Osteoblast (primary cell): ENCODE data around the gene USP34. TPM values are rescaled to one million over a fixed set of nuclear protein-coding genes. Genes with fewer than 3 reads are reported as not detected.

Source experiments
- DNase-seq: peaks from one replicate; pipeline ENCODE4 v3.0.0; 2011; ENCODE audit warnings: low spot score, mixed read lengths; ENCODE audit not compliant: insufficient read length; ENCODE audit errors: missing footprints
- H2AFZ ChIP-seq: 2 replicates; pipeline ENCODE4 v1.6.0; 2011; ENCODE audit warnings: mild to moderate bottlenecking, low read length
- H3K27ac ChIP-seq: 2 replicates; pipeline ENCODE4 v1.5.1; 2011; ENCODE audit warnings: mild to moderate bottlenecking, low read depth, low read length, moderate library complexity
- H3K27me3 ChIP-seq: 2 replicates; pipeline ENCODE4 v1.6.0; 2012; ENCODE audit warnings: mild to moderate bottlenecking, control low read depth, inconsistent platforms, low read length, moderate library complexity; ENCODE audit not compliant: insufficient read depth
- H3K36me3 ChIP-seq: 2 replicates; pipeline ENCODE4 v1.5.1; 2011; ENCODE audit warnings: mild to moderate bottlenecking, low read length, control low read depth, moderate library complexity; ENCODE audit not compliant: insufficient read depth
- H3K4me1 ChIP-seq: 2 replicates; pipeline ENCODE4 v1.5.1; 2011; ENCODE audit warnings: mild to moderate bottlenecking, low read length, control low read depth, moderate library complexity; ENCODE audit not compliant: insufficient read depth
- H3K4me2 ChIP-seq: 2 replicates; pipeline ENCODE4 v1.6.0; 2011; ENCODE audit warnings: mild to moderate bottlenecking, low read length; ENCODE audit not compliant: insufficient read depth
- H3K4me3 ChIP-seq: fragments of 200-600 bp; sonication (generic); 3 replicates; pipeline ENCODE4 v1.5.1; 2012; ENCODE audit warnings: mild to moderate bottlenecking, low read length, inconsistent platforms; ENCODE audit not compliant: insufficient read depth
- H3K79me2 ChIP-seq: 2 replicates; pipeline ENCODE4 v1.6.0; 2012; ENCODE audit warnings: mild to moderate bottlenecking, low read length, control low read depth, inconsistent platforms; ENCODE audit not compliant: insufficient read depth
- H3K9me3 ChIP-seq: 2 replicates; pipeline ENCODE4 v1.5.1; 2011; ENCODE audit warnings: low read depth, low read length, control low read depth
- H4K20me1 ChIP-seq: 2 replicates; pipeline ENCODE4 v1.6.0; 2012; ENCODE audit warnings: mild to moderate bottlenecking, low read length, control low read depth; ENCODE audit not compliant: insufficient read depth
- total RNA-seq: library from RNA; depleted of rRNA; stranded (reverse); fragments of >200 nt; gene quantifications from 2 replicates; pipeline ENCODE4 v1.2.3, GENCODE V29; 2012
- TF ChIP-seq, protein P1 (sequence below): IDR thresholded peaks from 2 replicates; pipeline ENCODE4 v1.5.1; 2011; ENCODE audit warnings: mild to moderate bottlenecking, low read depth, low read length, moderate library complexity; ENCODE audit errors: extremely low read depth

USP34 gene
- total RNA-seq, 1 donor: 152 TPM

DNA sequence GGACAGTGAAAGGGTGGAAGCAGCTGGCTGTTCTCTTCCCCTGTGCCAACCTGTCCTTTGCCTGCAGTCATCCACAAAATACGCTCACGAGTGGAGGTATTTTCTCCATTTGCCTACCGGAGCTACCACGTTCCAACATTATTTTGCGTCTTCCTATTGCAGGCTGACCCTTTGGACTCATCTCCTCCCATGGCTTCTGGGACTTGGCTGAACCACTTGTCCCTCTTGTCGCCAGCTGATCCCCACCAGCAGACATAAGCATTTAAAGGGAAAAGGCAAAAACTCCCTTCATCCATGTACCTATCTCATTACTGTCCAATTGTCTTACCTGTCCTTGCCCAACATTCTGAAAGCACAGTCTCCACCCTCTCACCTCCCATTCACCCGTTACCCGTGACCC is 295.9 kb downstream of the USP34 start:
- Histone ChIP-seq H3K4me1 (peaks cover 23% of the 10 kb centered on the region), H4K20me1 (no peaks in the 10 kb centered on the region), H3K4me3 (no peak overlapping the region), H3K27me3 (no peaks in the 10 kb centered on the region), H2AFZ (no peak overlapping the region), H3K9me3 (no peaks in the 10 kb centered on the region), H3K4me2 (no peak overlapping the region), H3K79me2 (peaks cover 20% of the 10 kb centered on the region), H3K27ac (no peak overlapping the region), H3K36me3 (no peaks in the 10 kb centered on the region)
- no peak for DNase-seq
- TF ChIP-seq, protein P1, sequence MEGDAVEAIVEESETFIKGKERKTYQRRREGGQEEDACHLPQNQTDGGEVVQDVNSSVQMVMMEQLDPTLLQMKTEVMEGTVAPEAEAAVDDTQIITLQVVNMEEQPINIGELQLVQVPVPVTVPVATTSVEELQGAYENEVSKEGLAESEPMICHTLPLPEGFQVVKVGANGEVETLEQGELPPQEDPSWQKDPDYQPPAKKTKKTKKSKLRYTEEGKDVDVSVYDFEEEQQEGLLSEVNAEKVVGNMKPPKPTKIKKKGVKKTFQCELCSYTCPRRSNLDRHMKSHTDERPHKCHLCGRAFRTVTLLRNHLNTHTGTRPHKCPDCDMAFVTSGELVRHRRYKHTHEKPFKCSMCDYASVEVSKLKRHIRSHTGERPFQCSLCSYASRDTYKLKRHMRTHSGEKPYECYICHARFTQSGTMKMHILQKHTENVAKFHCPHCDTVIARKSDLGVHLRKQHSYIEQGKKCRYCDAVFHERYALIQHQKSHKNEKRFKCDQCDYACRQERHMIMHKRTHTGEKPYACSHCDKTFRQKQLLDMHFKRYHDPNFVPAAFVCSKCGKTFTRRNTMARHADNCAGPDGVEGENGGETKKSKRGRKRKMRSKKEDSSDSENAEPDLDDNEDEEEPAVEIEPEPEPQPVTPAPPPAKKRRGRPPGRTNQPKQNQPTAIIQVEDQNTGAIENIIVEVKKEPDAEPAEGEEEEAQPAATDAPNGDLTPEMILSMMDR: no peak

DNA sequence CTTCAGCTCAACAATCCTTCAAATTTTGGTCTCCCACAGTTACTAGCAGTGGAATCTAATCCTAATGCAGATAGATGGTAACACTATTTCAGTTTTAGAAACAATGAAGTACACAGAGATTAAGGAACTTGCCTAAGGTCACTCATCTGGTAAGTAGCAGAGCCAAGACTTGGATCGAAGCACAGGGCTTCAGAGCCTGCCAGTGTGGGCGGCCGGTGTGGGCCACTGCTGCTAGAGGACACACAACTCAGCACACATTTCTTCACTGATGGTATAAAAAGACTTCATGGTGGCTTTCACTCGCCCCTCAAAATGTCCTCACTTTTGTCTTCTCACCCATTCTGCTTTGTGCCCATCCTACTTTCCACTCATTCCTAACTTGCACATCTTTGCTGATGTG is 297.8 kb downstream of the USP34 start:
- H3K27ac ChIP-seq: no peak overlapping the region
- DNase-seq: no peak
- peaks cover 4% of the 10 kb centered on the region for H3K4me1 ChIP-seq
- H2AFZ ChIP-seq: no peak overlapping the region
- no peaks in the 10 kb centered on the region for H3K36me3 ChIP-seq
- no peaks in the 10 kb centered on the region for H3K9me3 ChIP-seq
- peaks cover 8% of the 10 kb centered on the region for H3K79me2 ChIP-seq
- no peak overlapping the region for H3K4me2 ChIP-seq
- TF ChIP-seq, protein P1: no peak
- H3K27me3 ChIP-seq: no peaks in the 10 kb centered on the region
- H4K20me1 ChIP-seq: no peaks in the 10 kb centered on the region
- H3K4me3 ChIP-seq: no peak overlapping the region

DNA sequence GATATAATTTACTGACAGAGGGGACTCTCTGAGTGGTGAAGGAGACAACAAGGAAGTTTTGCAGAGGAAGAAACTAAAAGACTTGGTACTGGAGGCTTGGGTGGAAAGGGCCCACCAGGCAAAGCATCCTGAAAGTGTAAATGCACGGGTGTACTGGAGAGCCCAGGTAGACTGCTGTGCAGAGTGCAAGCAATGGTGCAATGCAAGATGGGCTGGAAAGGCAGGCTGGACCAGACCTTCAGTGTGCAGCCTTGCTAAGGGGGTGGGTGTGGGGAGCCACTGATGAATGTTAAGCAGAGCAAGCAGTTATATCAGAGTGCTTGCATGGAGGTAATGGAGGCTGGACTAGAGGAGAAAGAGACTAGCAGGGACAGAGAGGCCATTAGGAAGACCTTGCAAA is 298.2 kb downstream of the USP34 start:
- H3K36me3 ChIP-seq: no peaks in the 10 kb centered on the region
- H3K4me1 ChIP-seq: peaks cover 3% of the 10 kb centered on the region
- peak; percentile 67 for DNase-seq
- H3K79me2 ChIP-seq: peaks cover 3% of the 10 kb centered on the region
- no peaks in the 10 kb centered on the region for H3K27me3 ChIP-seq
- no peak overlapping the region for H2AFZ ChIP-seq
- no peak overlapping the region for H3K4me2 ChIP-seq
- H3K27ac ChIP-seq: no peak overlapping the region
- TF ChIP-seq, protein P1: no peak
- H3K9me3 ChIP-seq: no peaks in the 10 kb centered on the region
- H4K20me1 ChIP-seq: no peaks in the 10 kb centered on the region
- no peak overlapping the region for H3K4me3 ChIP-seq

DNA sequence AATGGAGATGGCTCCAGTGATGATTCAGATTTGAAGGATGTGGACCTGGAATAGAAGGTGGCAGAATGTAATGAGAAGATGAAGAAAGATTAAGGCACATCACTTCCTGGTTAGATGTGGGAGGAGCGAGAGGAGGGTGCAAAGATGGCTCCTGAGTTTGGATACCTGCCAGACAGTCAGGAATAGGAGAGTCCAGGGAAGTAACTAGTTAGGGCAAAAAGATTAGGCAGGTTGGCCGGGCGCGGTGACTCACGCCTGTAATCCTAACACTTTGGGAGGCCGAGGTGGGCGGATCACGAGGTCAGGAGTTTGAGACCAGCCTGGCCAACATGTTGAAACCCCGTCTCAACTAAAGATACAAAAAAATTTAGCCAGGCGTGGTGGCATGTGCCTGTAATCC is 303.3 kb downstream of the USP34 start:
- Histone ChIP-seq H3K27ac (no peak overlapping the region), H3K4me2 (no peak overlapping the region), H3K4me1 (no peaks in the 10 kb centered on the region), H3K9me3 (no peaks in the 10 kb centered on the region), H3K79me2 (no peaks in the 10 kb centered on the region), H3K4me3 (no peak overlapping the region), H4K20me1 (no peaks in the 10 kb centered on the region), H3K27me3 (no peaks in the 10 kb centered on the region), H2AFZ (no peak overlapping the region), H3K36me3 (peaks cover 34% of the 10 kb centered on the region)
- TF ChIP-seq, protein P1: no peak
- no peak for DNase-seq
